Neural progenitor cell (in vitro differentiated cells): ENCODE results near the gene UNC13B. TPM values are rescaled to one million over a fixed set of nuclear protein-coding genes. Genes with fewer than 3 reads are reported as not detected.

Source experiments
- DNase-seq: peaks from one replicate; pipeline ENCODE4 v3.0.0-alpha.2; 2016; ENCODE audit warnings: low spot score
- H2AFZ ChIP-seq: fragments of 200-600 bp; sonication (generic); replicated peaks from 2 replicates; pipeline ENCODE4 v1.6.1; 2016; ENCODE audit warnings: antibody characterized with exemption
- H3F3A ChIP-seq: fragments of 200-600 bp; sonication (generic); 2 replicates; pipeline ENCODE4 v1.6.1; 2016; ENCODE audit warnings: antibody characterized with exemption, low read depth
- H3K27ac ChIP-seq: fragments of 200-600 bp; sonication (generic); 2 replicates; pipeline ENCODE4 v1.5.1; 2016; ENCODE audit warnings: mild to moderate bottlenecking
- H3K27me3 ChIP-seq: fragments of 200-600 bp; sonication (generic); 2 replicates; pipeline ENCODE4 v1.6.1; 2016; ENCODE audit warnings: mild to moderate bottlenecking, moderate library complexity
- H3K36me3 ChIP-seq: fragments of 200-600 bp; sonication (generic); 2 replicates; pipeline ENCODE4 v1.5.1; 2016
- H3K4me1 ChIP-seq: fragments of 200-600 bp; sonication (generic); 2 replicates; pipeline ENCODE4 v1.6.1; 2016; ENCODE audit warnings: mixed run types
- H3K4me2 ChIP-seq: fragments of 200-600 bp; sonication (generic); 2 replicates; pipeline ENCODE4 v1.6.1; 2016
- H3K4me3 ChIP-seq: fragments of 200-600 bp; sonication (generic); 2 replicates; pipeline ENCODE4 v1.5.1; 2016
- H3K79me2 ChIP-seq: fragments of 200-600 bp; sonication (generic); 2 replicates; pipeline ENCODE4 v1.6.1; 2016; ENCODE audit warnings: low read depth
- H3K9ac ChIP-seq: fragments of 200-600 bp; sonication (generic); 2 replicates; pipeline ENCODE4 v1.6.1; 2016
- H3K9me3 ChIP-seq: fragments of 200-600 bp; sonication (generic); 2 replicates; pipeline ENCODE4 v1.5.1; 2016; ENCODE audit warnings: low read depth
- H4K20me1 ChIP-seq: fragments of 200-600 bp; sonication (generic); 2 replicates; pipeline ENCODE4 v1.6.1; 2016; ENCODE audit warnings: low read depth
- H3K27ac Mint-ChIP-seq: 3 replicates; pipeline ENCODE4 v1.8.0; 2021; ENCODE audit warnings: mixed read lengths
- H3K27me3 Mint-ChIP-seq: 2 replicates; pipeline ENCODE4 v1.8.0; 2022; ENCODE audit warnings: low read depth, mild to moderate bottlenecking, inconsistent platforms, moderate library complexity, mixed read lengths; ENCODE audit not compliant: insufficient read depth
- H3K36me3 Mint-ChIP-seq: 3 replicates; pipeline ENCODE4 v1.8.0; 2021; ENCODE audit warnings: mixed read lengths
- H3K4me1 Mint-ChIP-seq: 3 replicates; pipeline ENCODE4 v1.8.0; 2021; ENCODE audit warnings: mixed read lengths
- H3K4me3 Mint-ChIP-seq: 3 replicates; pipeline ENCODE4 v1.8.0; 2021; ENCODE audit warnings: mild to moderate bottlenecking, moderate library complexity, mixed read lengths
- H3K9me3 Mint-ChIP-seq: 3 replicates; pipeline ENCODE4 v1.8.0; 2020; ENCODE audit warnings: mixed read lengths
- CTCF ChIP-seq: fragments of 200-600 bp; sonication (generic); IDR thresholded peaks from 2 replicates; pipeline ENCODE4 v1.5.1; 2017; ENCODE audit warnings: antibody characterized with exemption, mild to moderate bottlenecking
- EZH2 ChIP-seq: fragments of 200-600 bp; sonication (generic); IDR thresholded peaks from 2 replicates; pipeline ENCODE4 v1.6.1; 2017; ENCODE audit warnings: antibody characterized with exemption, mild to moderate bottlenecking, moderate library complexity
- EZH2phosphoT487 ChIP-seq: fragments of 200-600 bp; sonication (generic); IDR thresholded peaks from 2 replicates; pipeline ENCODE4 v1.6.1; 2017; ENCODE audit warnings: antibody characterized with exemption
- total RNA-seq: library from RNA; depleted of rRNA; stranded (reverse); fragments of >200 nt; gene quantifications from 2 replicates; pipeline ENCODE4 v1.2.3, GENCODE V29; 2015; ENCODE audit warnings: low replicate concordance

The UNC13B gene
- total RNA-seq, 1 donor from 2014 or later = 40.7 TPM

GRCh38 chr9:35432076-35432475 lies 270.3 kb downstream of the UNC13B start:
- Histone ChIP-seq H3F3A (no peaks in the 10 kb centered on the region), H3K27ac (no peak overlapping the region), H3K4me2 (no peak overlapping the region), H3K4me3 (no peak overlapping the region), H4K20me1 (no peaks in the 10 kb centered on the region), H3K27me3 (peaks cover 42% of the 10 kb centered on the region), H3K9me3 (no peaks in the 10 kb centered on the region), H3K9ac (no peak overlapping the region), H3K36me3 (no peaks in the 10 kb centered on the region), H2AFZ (no peak overlapping the region), H3K79me2 (no peaks in the 10 kb centered on the region), H3K4me1 (no peaks in the 10 kb centered on the region)
- H3K36me3 Mint-ChIP-seq = no peaks in the 10 kb centered on the region
- H3K9me3 Mint-ChIP-seq = peaks cover 10% of the 10 kb centered on the region
- no peak for DNase-seq
- no peak overlapping the region for H3K27ac Mint-ChIP-seq
- no peak overlapping the region for H3K4me3 Mint-ChIP-seq
- H3K27me3 Mint-ChIP-seq = no peaks in the 10 kb centered on the region
- no peak for TF ChIP-seq CTCF
- TF ChIP-seq EZH2 = no peak
- TF ChIP-seq EZH2phosphoT487 = no peak
- no peaks in the 10 kb centered on the region for H3K4me1 Mint-ChIP-seq

- Mint-ChIP-seq H3K4me1 (no peaks in the 10 kb centered on the region), H3K4me3 (no peak overlapping the region), H3K36me3 (no peaks in the 10 kb centered on the region), H3K27ac (no peak overlapping the region), H3K27me3 (no peaks in the 10 kb centered on the region), H3K9me3 (no peaks in the 10 kb centered on the region)
- Histone ChIP-seq H3K4me2 (no peak overlapping the region), H3F3A (no peaks in the 10 kb centered on the region), H3K9me3 (no peaks in the 10 kb centered on the region), H3K27ac (no peak overlapping the region), H3K4me1 (no peaks in the 10 kb centered on the region), H4K20me1 (no peaks in the 10 kb centered on the region), H3K36me3 (no peaks in the 10 kb centered on the region), H3K4me3 (no peak overlapping the region), H3K79me2 (no peaks in the 10 kb centered on the region), H3K27me3 (peaks cover 38% of the 10 kb centered on the region), H3K9ac (no peak overlapping the region), H2AFZ (no peak overlapping the region)
- no peak for DNase-seq
- TF ChIP-seq EZH2 (no peak), EZH2phosphoT487 (no peak), CTCF (no peak)
These were observed 275.1 kb downstream of the UNC13B start for GRCh38 chr9:35436933-35437332.

GRCh38 chr9:35446012-35446411 lies 284.2 kb downstream of the UNC13B start:
- no peaks in the 10 kb centered on the region for H4K20me1 ChIP-seq
- H3K79me2 ChIP-seq = no peaks in the 10 kb centered on the region
- no peaks in the 10 kb centered on the region for H3F3A ChIP-seq
- H3K4me3 ChIP-seq = no peak overlapping the region
- H3K4me1 ChIP-seq = no peaks in the 10 kb centered on the region
- H3K36me3 ChIP-seq = no peaks in the 10 kb centered on the region
- no peak overlapping the region for H3K27ac ChIP-seq
- Mint-ChIP-seq H3K27ac (no peak overlapping the region), H3K4me1 (no peaks in the 10 kb centered on the region), H3K36me3 (no peaks in the 10 kb centered on the region), H3K27me3 (peaks cover 2% of the 10 kb centered on the region), H3K4me3 (no peak overlapping the region), H3K9me3 (peaks cover 2% of the 10 kb centered on the region)
- no peak overlapping the region for H3K9ac ChIP-seq
- no peak overlapping the region for H2AFZ ChIP-seq
- TF ChIP-seq EZH2phosphoT487 (no peak), CTCF (no peak), EZH2 (no peak)
- no peak overlapping the region for H3K4me2 ChIP-seq
- no peaks in the 10 kb centered on the region for H3K9me3 ChIP-seq
- H3K27me3 ChIP-seq = peaks cover 44% of the 10 kb centered on the region
- DNase-seq = no peak

GRCh38 chr9:35448496-35448895 lies 286.7 kb downstream of the UNC13B start:
- H4K20me1 ChIP-seq = no peaks in the 10 kb centered on the region
- no peak overlapping the region for H3K27ac Mint-ChIP-seq
- no peak overlapping the region for H3K9ac ChIP-seq
- no peak overlapping the region for H3K4me3 ChIP-seq
- H3K36me3 Mint-ChIP-seq = no peaks in the 10 kb centered on the region
- H3K36me3 ChIP-seq = no peaks in the 10 kb centered on the region
- no peak for DNase-seq
- peaks cover 6% of the 10 kb centered on the region for H3K27me3 Mint-ChIP-seq
- H3F3A ChIP-seq = no peaks in the 10 kb centered on the region
- H3K27me3 ChIP-seq = peaks cover 48% of the 10 kb centered on the region
- H3K9me3 ChIP-seq = no peaks in the 10 kb centered on the region
- no peaks in the 10 kb centered on the region for H3K4me1 ChIP-seq
- H3K4me2 ChIP-seq = no peak overlapping the region
- no peak overlapping the region for H3K27ac ChIP-seq
- no peak overlapping the region for H3K4me3 Mint-ChIP-seq
- no peak for TF ChIP-seq CTCF
- TF ChIP-seq EZH2 = no peak
- no peak for TF ChIP-seq EZH2phosphoT487
- no peaks in the 10 kb centered on the region for H3K4me1 Mint-ChIP-seq
- H2AFZ ChIP-seq = no peak overlapping the region
- H3K9me3 Mint-ChIP-seq = peaks cover 4% of the 10 kb centered on the region
- H3K79me2 ChIP-seq = no peaks in the 10 kb centered on the region
